ENCODE measurements around the gene RNF157.
A peak's percentile ranks its signal among the peaks of the same experiment; 100 is the strongest.

The RNF157 gene

GRCh38 chr17:76136276-76137000, 103.9 kb downstream of the RNF157 start:
- H3K27ac ChIP-seq, result no peak overlapping the region
- TF ChIP-seq ZFX (IDR thresholded peaks at IDR 0.05), result no peak
- TF ChIP-seq CTCF (conservative IDR thresholded peaks at IDR 0.05), result no peak

- no peak for TF ChIP-seq CTCF (conservative IDR thresholded peaks at IDR 0.05)
- no peak for TF ChIP-seq ZFX (IDR thresholded peaks at IDR 0.05)
These were observed 104.5 kb downstream of the RNF157 start for GRCh38 chr17:76135810-76136188.

GRCh38 chr17:76134911-76135809, 105.1 kb downstream of the RNF157 start:
- H3K27ac ChIP-seq, result no peak overlapping the region
- no peak for TF ChIP-seq CTCF (conservative IDR thresholded peaks at IDR 0.05)
- no peak for TF ChIP-seq ZFX (IDR thresholded peaks at IDR 0.05)

More at GRCh38 chr17:76135810-76136188, 104.5 kb downstream of the RNF157 start:
- no peak overlapping the region for H3K27ac ChIP-seq

- TF ChIP-seq CTCF (conservative IDR thresholded peaks at IDR 0.05) (no peak), ZFX (IDR thresholded peaks at IDR 0.05) (no peak)
- H3K27ac ChIP-seq, result peak overlapping the region; percentile 56
These were observed 107.5 kb downstream of the RNF157 start for GRCh38 chr17:76132574-76133338.

GRCh38 chr17:76131692-76132573, 108.4 kb downstream of the RNF157 start:
- H3K27ac ChIP-seq, result peak overlapping the region; percentile 56
- TF ChIP-seq CTCF (conservative IDR thresholded peaks at IDR 0.05), result no peak
- TF ChIP-seq ZFX (IDR thresholded peaks at IDR 0.05), result no peak

- no peak for TF ChIP-seq ZFX (IDR thresholded peaks at IDR 0.05)
- TF ChIP-seq CTCF (conservative IDR thresholded peaks at IDR 0.05), result no peak
- no peak overlapping the region; the same call in 1 of the 2 replicates for H3K27ac ChIP-seq
These were observed 109.1 kb downstream of the RNF157 start for GRCh38 chr17:76131051-76131691.
